GM23338 (cell line): Measurements from ENCODE around the gene RNF181. TPM values are rescaled to one million over a fixed set of nuclear protein-coding genes. Genes with fewer than 3 reads are reported as not detected.

Experiments
- ATAC-seq: fragments of 200-7000 bp; cut with Tn5 transposase; 3 replicates; pipeline ENCODE4 v1.9.1; 2020
- DNase-seq: peaks from one replicate; pipeline ENCODE4 v3.0.0-alpha.2; 2015; ENCODE audit warnings: low spot score
- H2AFZ ChIP-seq: fragments of 200-600 bp; sonication (generic); 2 replicates; pipeline ENCODE4 v1.8.0; 2016; ENCODE audit warnings: antibody characterized with exemption, mild to moderate bottlenecking, moderate library complexity
- H3F3A ChIP-seq: fragments of 200-600 bp; sonication (generic); replicated peaks from 2 replicates; pipeline ENCODE4 v1.8.0; 2017; ENCODE audit warnings: antibody characterized with exemption, mixed run types, low read depth
- H3K27ac ChIP-seq: fragments of 200-600 bp; sonication (generic); 2 replicates; pipeline ENCODE4 v1.6.1; 2016; ENCODE audit warnings: low read depth
- H3K27me3 ChIP-seq: fragments of 200-600 bp; sonication (generic); 2 replicates; pipeline ENCODE4 v1.8.0; 2016; ENCODE audit warnings: mild to moderate bottlenecking, mixed run types, moderate library complexity; ENCODE audit not compliant: insufficient read depth
- H3K36me3 ChIP-seq: fragments of 200-600 bp; sonication (generic); 2 replicates; pipeline ENCODE4 v1.8.0; 2016; ENCODE audit warnings: mild to moderate bottlenecking; ENCODE audit not compliant: insufficient read depth
- H3K4me1 ChIP-seq: fragments of 200-600 bp; sonication (generic); 2 replicates; pipeline ENCODE4 v1.8.0; 2016; ENCODE audit warnings: mild to moderate bottlenecking, moderate library complexity; ENCODE audit not compliant: insufficient read depth
- H3K4me2 ChIP-seq: fragments of 200-600 bp; sonication (generic); 2 replicates; pipeline ENCODE4 v1.7.1; 2017; ENCODE audit warnings: mixed run types
- H3K4me3 ChIP-seq: fragments of 200-600 bp; sonication (generic); 2 replicates; pipeline ENCODE4 v1.6.1; 2016; ENCODE audit warnings: mixed run types
- H3K79me2 ChIP-seq: fragments of 200-600 bp; sonication (generic); replicated peaks from 2 replicates; pipeline ENCODE4 v1.8.0; 2017; ENCODE audit warnings: mild to moderate bottlenecking; ENCODE audit not compliant: insufficient read depth
- H3K9me2 ChIP-seq: fragments of 200-600 bp; sonication (generic); 2 replicates; pipeline ENCODE4 v1.8.0; 2017; ENCODE audit not compliant: insufficient read depth
- H4K20me1 ChIP-seq: fragments of 200-600 bp; sonication (generic); replicated peaks from 2 replicates; pipeline ENCODE4 v1.8.0; 2017; ENCODE audit warnings: mild to moderate bottlenecking; ENCODE audit not compliant: insufficient read depth
- H3K27ac Mint-ChIP-seq: 2 replicates; pipeline ENCODE4 v1.8.0; 2020; ENCODE audit warnings: inconsistent platforms, mild to moderate bottlenecking, moderate library complexity, mixed read lengths
- H3K27me3 Mint-ChIP-seq: 3 replicates; pipeline ENCODE4 v1.8.0; 2022; ENCODE audit warnings: low read depth, mild to moderate bottlenecking, moderate library complexity, mixed read lengths, inconsistent platforms; ENCODE audit not compliant: insufficient read depth, poor library complexity
- H3K36me3 Mint-ChIP-seq: 3 replicates; pipeline ENCODE4 v1.8.0; 2021; ENCODE audit warnings: low read depth, mild to moderate bottlenecking, inconsistent platforms, moderate library complexity, mixed read lengths
- H3K4me1 Mint-ChIP-seq: 3 replicates; pipeline ENCODE4 v1.8.0; 2020; ENCODE audit warnings: mild to moderate bottlenecking, inconsistent platforms, mixed read lengths
- H3K4me3 Mint-ChIP-seq: 3 replicates; pipeline ENCODE4 v1.8.0; 2021; ENCODE audit warnings: moderate library complexity, mild to moderate bottlenecking, inconsistent platforms, mixed read lengths
- H3K9me3 Mint-ChIP-seq: 3 replicates; pipeline ENCODE4 v1.8.0; 2020; ENCODE audit warnings: moderate library complexity, mild to moderate bottlenecking, inconsistent platforms, mixed read lengths
- EZH2 ChIP-seq: fragments of 200-600 bp; sonication (generic); IDR thresholded peaks from one replicate; pipeline ENCODE4 v1.8.0; 2017; ENCODE audit warnings: antibody characterized with exemption, mild to moderate bottlenecking, low read depth; ENCODE audit not compliant: unreplicated experiment
- EZH2phosphoT487 ChIP-seq: fragments of 200-600 bp; sonication (generic); IDR thresholded peaks from one replicate; pipeline ENCODE4 v1.8.1; 2018; ENCODE audit warnings: antibody characterized with exemption; ENCODE audit not compliant: unreplicated experiment
- JUNB ChIP-seq: IDR thresholded peaks from one replicate; pipeline ENCODE4 v1.6.1; 2016; ENCODE audit warnings: antibody characterized with exemption; ENCODE audit not compliant: unreplicated experiment
- NANOG ChIP-seq: IDR thresholded peaks from 2 replicates; pipeline ENCODE4 v1.6.1; 2016; ENCODE audit warnings: antibody characterized with exemption, borderline replicate concordance
- POLR2AphosphoS5 ChIP-seq: IDR thresholded peaks from 2 replicates; pipeline ENCODE4 v1.6.1; 2016; ENCODE audit warnings: antibody characterized with exemption, low read depth
- STAT1 ChIP-seq: IDR thresholded peaks from one replicate; pipeline ENCODE4 v1.6.1; 2016; ENCODE audit warnings: antibody characterized with exemption; ENCODE audit not compliant: unreplicated experiment
- ZNF114 ChIP-seq: fragments of 250-450 bp; sonication (Bioruptor Pico); IDR thresholded peaks from 2 replicates; pipeline ENCODE4 v1.5.0; 2020; ENCODE audit warnings: mild to moderate bottlenecking, moderate library complexity
- ZNF331 ChIP-seq: fragments of 250-450 bp; sonication (Bioruptor Pico); IDR thresholded peaks from 2 replicates; pipeline ENCODE4 v1.5.0; 2020; ENCODE audit warnings: low read depth, mild to moderate bottlenecking, moderate library complexity
- polyA plus RNA-seq: library from polyadenylated mRNA; unstranded; fragments of >200 nt; fragmentation: Nextera tagmentation; extraction: Ambion mirVana; gene quantifications from 2 replicates; pipeline ENCODE4 v1.2.1, GENCODE V29; 2016
- total RNA-seq: library from RNA; depleted of rRNA; stranded (reverse); fragments of >200 nt; shearing (Covaris generic); gene quantifications from 2 replicates; pipeline ENCODE4 v1.2.3, GENCODE V29; 2014
- TF ChIP-seq, protein P1 (sequence below): fragments of 250-450 bp; sonication (Bioruptor Pico); IDR thresholded peaks from 2 replicates; pipeline ENCODE4 v1.5.0; 2020; ENCODE audit warnings: mild to moderate bottlenecking, moderate library complexity
- TF ChIP-seq, protein P2 (sequence below): IDR thresholded peaks from 2 replicates; pipeline ENCODE4 v1.6.1; 2016; ENCODE audit warnings: antibody characterized with exemption
- TF ChIP-seq, protein P3 (sequence below): IDR thresholded peaks from one replicate; pipeline ENCODE4 v1.6.1; 2018; ENCODE audit warnings: antibody characterized with exemption; ENCODE audit not compliant: unreplicated experiment
- TF ChIP-seq, protein P4 (sequence below), 2 experiments: fragments of 200-600 bp in 1 of 2; sonication (generic) in 1 of 2; conservative IDR thresholded peaks; 2 replicates each; pipeline versions ENCODE4 v1.5.1 to v1.6.1; 2016 to 2017; ENCODE audit warnings: antibody characterized with exemption in 2 of 2, low read depth in 2 of 2, mild to moderate bottlenecking in 2 of 2, moderate library complexity in 1 of 2

RNF181 gene
- total and polyA plus RNA-seq, 2 experiments from 2014 or later: 114 to 260 TPM

DNA sequence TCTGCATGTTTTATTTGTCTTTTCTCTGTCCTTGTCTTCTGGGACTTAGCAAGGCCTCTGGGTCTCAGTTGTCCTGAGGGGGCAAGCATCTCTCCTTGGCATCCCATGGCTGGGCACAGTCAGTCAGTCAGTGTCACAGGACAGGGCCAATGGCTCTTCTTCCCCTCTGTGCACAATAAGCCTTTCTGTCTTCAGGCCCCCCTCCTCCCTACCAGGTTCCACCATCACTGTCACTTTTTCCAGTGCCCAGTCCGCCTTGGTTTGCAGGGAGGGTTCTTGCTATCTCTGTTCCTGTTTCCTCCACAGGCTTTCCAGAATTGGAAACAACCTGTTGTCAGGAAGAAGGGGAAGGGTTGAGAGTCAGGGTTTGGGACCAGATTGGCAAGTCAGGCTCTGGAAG, 13.1 kb upstream of the RNF181 start (continued):
- TF ChIP-seq, protein P1, sequence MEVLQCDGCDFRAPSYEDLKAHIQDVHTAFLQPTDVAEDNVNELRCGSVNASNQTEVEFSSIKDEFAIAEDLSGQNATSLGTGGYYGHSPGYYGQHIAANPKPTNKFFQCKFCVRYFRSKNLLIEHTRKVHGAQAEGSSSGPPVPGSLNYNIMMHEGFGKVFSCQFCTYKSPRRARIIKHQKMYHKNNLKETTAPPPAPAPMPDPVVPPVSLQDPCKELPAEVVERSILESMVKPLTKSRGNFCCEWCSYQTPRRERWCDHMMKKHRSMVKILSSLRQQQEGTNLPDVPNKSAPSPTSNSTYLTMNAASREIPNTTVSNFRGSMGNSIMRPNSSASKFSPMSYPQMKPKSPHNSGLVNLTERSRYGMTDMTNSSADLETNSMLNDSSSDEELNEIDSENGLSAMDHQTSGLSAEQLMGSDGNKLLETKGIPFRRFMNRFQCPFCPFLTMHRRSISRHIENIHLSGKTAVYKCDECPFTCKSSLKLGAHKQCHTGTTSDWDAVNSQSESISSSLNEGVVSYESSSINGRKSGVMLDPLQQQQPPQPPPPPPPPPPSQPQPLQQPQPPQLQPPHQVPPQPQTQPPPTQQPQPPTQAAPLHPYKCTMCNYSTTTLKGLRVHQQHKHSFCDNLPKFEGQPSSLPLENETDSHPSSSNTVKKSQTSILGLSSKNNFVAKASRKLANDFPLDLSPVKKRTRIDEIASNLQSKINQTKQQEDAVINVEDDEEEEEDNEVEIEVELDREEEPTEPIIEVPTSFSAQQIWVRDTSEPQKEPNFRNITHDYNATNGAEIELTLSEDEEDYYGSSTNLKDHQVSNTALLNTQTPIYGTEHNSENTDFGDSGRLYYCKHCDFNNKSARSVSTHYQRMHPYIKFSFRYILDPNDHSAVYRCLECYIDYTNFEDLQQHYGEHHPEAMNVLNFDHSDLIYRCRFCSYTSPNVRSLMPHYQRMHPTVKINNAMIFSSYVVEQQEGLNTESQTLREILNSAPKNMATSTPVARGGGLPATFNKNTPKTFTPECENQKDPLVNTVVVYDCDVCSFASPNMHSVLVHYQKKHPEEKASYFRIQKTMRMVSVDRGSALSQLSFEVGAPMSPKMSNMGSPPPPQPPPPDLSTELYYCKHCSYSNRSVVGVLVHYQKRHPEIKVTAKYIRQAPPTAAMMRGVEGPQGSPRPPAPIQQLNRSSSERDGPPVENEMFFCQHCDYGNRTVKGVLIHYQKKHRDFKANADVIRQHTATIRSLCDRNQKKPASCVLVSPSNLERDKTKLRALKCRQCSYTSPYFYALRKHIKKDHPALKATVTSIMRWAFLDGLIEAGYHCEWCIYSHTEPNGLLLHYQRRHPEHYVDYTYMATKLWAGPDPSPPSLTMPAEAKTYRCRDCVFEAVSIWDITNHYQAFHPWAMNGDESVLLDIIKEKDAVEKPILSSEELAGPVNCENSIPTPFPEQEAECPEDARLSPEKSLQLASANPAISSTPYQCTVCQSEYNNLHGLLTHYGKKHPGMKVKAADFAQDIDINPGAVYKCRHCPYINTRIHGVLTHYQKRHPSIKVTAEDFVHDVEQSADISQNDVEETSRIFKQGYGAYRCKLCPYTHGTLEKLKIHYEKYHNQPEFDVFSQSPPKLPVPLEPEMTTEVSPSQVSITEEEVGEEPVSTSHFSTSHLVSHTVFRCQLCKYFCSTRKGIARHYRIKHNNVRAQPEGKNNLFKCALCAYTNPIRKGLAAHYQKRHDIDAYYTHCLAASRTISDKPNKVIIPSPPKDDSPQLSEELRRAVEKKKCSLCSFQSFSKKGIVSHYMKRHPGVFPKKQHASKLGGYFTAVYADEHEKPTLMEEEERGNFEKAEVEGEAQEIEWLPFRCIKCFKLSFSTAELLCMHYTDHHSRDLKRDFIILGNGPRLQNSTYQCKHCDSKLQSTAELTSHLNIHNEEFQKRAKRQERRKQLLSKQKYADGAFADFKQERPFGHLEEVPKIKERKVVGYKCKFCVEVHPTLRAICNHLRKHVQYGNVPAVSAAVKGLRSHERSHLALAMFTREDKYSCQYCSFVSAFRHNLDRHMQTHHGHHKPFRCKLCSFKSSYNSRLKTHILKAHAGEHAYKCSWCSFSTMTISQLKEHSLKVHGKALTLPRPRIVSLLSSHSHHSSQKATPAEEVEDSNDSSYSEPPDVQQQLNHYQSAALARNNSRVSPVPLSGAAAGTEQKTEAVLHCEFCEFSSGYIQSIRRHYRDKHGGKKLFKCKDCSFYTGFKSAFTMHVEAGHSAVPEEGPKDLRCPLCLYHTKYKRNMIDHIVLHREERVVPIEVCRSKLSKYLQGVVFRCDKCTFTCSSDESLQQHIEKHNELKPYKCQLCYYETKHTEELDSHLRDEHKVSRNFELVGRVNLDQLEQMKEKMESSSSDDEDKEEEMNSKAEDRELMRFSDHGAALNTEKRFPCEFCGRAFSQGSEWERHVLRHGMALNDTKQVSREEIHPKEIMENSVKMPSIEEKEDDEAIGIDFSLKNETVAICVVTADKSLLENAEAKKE: no peak
- TF ChIP-seq POLR2AphosphoS5 (no peak), JUNB (no peak), ZNF114 (CRISPR knock-in tag) (no peak)

DNA sequence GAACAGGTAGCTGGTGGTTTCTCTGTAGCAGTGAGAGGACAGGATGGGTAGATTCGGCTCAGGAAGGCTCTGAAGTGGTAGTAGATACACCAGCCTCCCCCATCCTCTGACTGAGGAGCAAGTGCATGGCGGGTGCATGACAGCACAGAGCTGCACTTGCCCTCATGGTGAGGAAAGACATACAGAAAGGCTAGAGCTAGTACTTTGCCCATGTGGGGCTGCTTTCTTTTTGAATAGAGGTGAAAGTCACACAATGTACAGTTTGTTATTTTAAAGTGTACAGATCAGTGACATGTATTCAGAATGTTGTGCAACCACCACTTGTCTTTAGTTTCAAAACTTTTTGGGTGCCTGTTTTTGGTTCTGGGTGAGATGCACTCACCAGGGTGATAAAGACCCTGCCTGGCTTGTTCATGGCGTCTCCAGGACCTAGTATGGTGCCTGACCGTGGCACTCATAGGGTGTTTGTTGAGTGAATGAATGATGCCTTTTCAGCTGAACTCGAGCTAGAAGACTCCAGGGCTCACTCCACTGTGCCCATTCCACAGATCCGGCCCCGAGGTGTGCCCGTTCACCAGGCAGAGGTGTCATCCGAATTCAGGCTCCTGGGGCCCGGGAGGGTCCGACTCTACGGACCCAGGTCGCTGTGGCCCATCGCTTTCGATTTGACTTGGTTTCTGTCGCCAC, 11.7 kb upstream of the RNF181 start:
- Histone ChIP-seq H3K36me3 (no peaks in the 10 kb centered on the region), H3K27me3 (peaks cover 31% of the 10 kb centered on the region), H3F3A (0 out of 2 replicates have a peak, but pooled peaks cover 3% of the 10 kb centered on the region), H2AFZ (peak overlapping the region; percentile 84; the same call in 1 of the 2 replicates), H4K20me1 (no peaks in the 10 kb centered on the region), H3K79me2 (no peaks in the 10 kb centered on the region), H3K9me2 (no peaks in the 10 kb centered on the region), H3K4me2 (peak overlapping the region; percentile 86), H3K27ac (no peak overlapping the region), H3K4me1 (peaks cover 19% of the 10 kb centered on the region), H3K4me3 (peak overlapping the region; percentile 65)
- Mint-ChIP-seq H3K27ac (no peak overlapping the region), H3K4me1 (peaks cover 20% of the 10 kb centered on the region), H3K36me3 (peaks cover 10% of the 10 kb centered on the region; the same call in 1 of the 3 replicates), H3K4me3 (peak overlapping the region; percentile 67), H3K27me3 (peaks cover 30% of the 10 kb centered on the region), H3K9me3 (0 out of 3 replicates have a peak, but pooled peaks cover 3% of the 10 kb centered on the region)
- no peak for ATAC-seq
- no peak for DNase-seq
- TF ChIP-seq ZNF331 (CRISPR knock-in tag) (no peak), EZH2 (no peak), NANOG (no peak), ZNF114 (CRISPR knock-in tag) (no peak), JUNB (no peak), STAT1 (no peak), EZH2phosphoT487 (no peak), POLR2AphosphoS5 (no peak)
- TF ChIP-seq, protein P2, sequence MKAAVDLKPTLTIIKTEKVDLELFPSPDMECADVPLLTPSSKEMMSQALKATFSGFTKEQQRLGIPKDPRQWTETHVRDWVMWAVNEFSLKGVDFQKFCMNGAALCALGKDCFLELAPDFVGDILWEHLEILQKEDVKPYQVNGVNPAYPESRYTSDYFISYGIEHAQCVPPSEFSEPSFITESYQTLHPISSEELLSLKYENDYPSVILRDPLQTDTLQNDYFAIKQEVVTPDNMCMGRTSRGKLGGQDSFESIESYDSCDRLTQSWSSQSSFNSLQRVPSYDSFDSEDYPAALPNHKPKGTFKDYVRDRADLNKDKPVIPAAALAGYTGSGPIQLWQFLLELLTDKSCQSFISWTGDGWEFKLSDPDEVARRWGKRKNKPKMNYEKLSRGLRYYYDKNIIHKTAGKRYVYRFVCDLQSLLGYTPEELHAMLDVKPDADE: no peak
- TF ChIP-seq, protein P3, sequence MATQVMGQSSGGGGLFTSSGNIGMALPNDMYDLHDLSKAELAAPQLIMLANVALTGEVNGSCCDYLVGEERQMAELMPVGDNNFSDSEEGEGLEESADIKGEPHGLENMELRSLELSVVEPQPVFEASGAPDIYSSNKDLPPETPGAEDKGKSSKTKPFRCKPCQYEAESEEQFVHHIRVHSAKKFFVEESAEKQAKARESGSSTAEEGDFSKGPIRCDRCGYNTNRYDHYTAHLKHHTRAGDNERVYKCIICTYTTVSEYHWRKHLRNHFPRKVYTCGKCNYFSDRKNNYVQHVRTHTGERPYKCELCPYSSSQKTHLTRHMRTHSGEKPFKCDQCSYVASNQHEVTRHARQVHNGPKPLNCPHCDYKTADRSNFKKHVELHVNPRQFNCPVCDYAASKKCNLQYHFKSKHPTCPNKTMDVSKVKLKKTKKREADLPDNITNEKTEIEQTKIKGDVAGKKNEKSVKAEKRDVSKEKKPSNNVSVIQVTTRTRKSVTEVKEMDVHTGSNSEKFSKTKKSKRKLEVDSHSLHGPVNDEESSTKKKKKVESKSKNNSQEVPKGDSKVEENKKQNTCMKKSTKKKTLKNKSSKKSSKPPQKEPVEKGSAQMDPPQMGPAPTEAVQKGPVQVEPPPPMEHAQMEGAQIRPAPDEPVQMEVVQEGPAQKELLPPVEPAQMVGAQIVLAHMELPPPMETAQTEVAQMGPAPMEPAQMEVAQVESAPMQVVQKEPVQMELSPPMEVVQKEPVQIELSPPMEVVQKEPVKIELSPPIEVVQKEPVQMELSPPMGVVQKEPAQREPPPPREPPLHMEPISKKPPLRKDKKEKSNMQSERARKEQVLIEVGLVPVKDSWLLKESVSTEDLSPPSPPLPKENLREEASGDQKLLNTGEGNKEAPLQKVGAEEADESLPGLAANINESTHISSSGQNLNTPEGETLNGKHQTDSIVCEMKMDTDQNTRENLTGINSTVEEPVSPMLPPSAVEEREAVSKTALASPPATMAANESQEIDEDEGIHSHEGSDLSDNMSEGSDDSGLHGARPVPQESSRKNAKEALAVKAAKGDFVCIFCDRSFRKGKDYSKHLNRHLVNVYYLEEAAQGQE: no peak
- TF ChIP-seq, protein P4, sequence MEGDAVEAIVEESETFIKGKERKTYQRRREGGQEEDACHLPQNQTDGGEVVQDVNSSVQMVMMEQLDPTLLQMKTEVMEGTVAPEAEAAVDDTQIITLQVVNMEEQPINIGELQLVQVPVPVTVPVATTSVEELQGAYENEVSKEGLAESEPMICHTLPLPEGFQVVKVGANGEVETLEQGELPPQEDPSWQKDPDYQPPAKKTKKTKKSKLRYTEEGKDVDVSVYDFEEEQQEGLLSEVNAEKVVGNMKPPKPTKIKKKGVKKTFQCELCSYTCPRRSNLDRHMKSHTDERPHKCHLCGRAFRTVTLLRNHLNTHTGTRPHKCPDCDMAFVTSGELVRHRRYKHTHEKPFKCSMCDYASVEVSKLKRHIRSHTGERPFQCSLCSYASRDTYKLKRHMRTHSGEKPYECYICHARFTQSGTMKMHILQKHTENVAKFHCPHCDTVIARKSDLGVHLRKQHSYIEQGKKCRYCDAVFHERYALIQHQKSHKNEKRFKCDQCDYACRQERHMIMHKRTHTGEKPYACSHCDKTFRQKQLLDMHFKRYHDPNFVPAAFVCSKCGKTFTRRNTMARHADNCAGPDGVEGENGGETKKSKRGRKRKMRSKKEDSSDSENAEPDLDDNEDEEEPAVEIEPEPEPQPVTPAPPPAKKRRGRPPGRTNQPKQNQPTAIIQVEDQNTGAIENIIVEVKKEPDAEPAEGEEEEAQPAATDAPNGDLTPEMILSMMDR (conservative IDR thresholded peaks at IDR 0.05; ENCODE audit: low read depth in 2 of 2): no peak
